HG02943 (cell line): ENCODE measurements around the gene SLC2A4RG.
"Not testable (repeated sequence)": the region's sequence is repeated elsewhere in the genome, so short reads cannot be mapped to it uniquely, and the experiment has no call there.

Experiments
- ATAC-seq: cut with Tn5 transposase; IDR thresholded peaks from one replicate; pipeline ENCODE4 v1.9.1; 2021; ENCODE audit warnings: mild to moderate bottlenecking, low read depth, moderate library complexity; ENCODE audit not compliant: unreplicated experiment

The SLC2A4RG gene

GRCh38 chr20:63711085-63711645, 28.4 kb upstream of the SLC2A4RG start:
- ATAC-seq: no peak

GRCh38 chr20:63712191-63712590, 27.4 kb upstream of the SLC2A4RG start:
- no peak for ATAC-seq

DNA sequence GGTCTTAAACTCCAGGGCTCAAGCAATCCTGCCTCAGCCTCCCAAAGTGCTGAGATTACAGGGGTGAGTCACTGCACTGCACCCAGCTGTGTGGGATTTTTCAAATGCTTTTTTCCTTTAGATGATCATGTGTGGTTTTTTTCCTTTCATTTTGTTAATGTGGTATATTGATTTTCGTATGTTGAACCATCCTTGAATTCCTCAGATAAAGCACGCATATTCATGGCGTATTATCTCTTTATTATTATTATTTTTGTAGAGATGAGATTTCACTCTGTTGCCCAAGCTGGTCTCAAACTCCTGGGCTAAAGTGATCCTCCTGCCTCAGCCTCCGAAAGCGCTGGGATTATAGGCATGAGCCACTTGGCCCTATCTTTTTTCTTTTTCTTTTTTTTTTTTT, 24.7 kb upstream of the SLC2A4RG start:
- no peak for ATAC-seq

GRCh38 chr20:63718996-63719395, 20.6 kb upstream of the SLC2A4RG start:
- no peak for ATAC-seq

DNA sequence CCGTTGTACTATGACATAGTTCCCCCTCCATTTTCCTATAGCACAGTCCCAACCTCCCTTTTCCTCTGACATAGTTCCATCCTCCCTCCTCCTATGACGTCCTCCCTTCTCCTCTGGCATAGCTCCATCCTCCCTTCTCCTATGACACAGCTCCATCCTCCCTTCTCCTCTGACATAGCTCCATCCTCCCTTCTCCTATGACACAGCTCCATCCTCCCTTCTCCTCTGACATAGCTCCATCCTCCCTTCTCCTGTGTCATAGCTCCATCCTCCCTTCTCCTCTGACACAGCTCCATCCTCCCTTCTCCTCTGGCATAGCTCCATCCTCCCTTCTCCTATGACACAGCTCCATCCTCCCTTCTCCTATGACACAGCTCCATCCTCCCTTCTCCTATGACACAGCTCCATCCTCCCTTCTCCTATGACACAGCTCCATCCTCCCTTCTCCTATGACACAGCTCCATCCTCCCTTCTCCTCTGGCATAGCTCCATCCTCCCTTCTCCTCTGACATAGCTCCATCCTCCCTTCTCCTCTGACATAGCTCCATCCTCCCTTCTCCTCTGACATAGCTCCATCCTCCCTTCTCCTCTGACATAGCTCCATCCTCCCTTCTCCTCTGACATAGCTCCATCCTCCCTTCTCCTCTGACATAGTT, 16.5 kb upstream of the SLC2A4RG start:
- ATAC-seq: not testable (repeated sequence)

DNA sequence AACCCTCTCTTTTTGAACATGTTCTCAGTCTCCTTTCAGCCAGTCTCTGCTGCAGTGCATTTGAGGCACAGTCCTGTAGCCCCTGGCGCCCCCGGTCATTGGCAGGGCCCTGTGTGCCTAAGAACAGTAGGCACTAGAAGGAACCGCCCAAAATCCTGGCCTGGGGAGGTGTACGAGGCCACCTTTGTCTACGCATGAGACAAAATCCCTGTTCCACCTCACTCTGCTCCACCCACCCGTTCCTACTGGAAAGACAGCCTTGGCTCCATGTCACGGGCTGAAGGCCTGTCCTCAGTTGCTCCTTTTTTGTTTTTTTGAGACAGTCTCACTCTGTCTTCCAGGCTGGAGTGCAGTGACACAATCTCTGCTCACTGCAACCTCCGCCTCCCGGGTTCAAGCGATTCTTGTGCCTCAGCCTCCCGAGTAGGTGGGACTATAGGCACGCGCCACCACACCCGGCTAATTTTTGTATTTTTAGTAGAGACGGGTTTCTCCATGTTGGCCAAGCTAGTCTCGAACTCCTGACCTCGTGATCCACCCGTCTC, 9.3 kb upstream of the SLC2A4RG start:
- not testable (repeated sequence) for ATAC-seq

- no peak for ATAC-seq
These were observed 8.2 kb upstream of the SLC2A4RG start for GRCh38 chr20:63731410-63731809.

GRCh38 chr20:63732118-63733095, 7.2 kb upstream of the SLC2A4RG start:
- ATAC-seq: no peak

GRCh38 chr20:63733117-63733516, 6.5 kb upstream of the SLC2A4RG start:
- no peak for ATAC-seq

- ATAC-seq: no peak
These were observed 5.9 kb upstream of the SLC2A4RG start for GRCh38 chr20:63733579-63734081.

- ATAC-seq: no peak
These were observed 5.2 kb upstream of the SLC2A4RG start for GRCh38 chr20:63734111-63734945.

GRCh38 chr20:63734946-63735858, 4.4 kb upstream of the SLC2A4RG start:
- ATAC-seq: no peak

DNA sequence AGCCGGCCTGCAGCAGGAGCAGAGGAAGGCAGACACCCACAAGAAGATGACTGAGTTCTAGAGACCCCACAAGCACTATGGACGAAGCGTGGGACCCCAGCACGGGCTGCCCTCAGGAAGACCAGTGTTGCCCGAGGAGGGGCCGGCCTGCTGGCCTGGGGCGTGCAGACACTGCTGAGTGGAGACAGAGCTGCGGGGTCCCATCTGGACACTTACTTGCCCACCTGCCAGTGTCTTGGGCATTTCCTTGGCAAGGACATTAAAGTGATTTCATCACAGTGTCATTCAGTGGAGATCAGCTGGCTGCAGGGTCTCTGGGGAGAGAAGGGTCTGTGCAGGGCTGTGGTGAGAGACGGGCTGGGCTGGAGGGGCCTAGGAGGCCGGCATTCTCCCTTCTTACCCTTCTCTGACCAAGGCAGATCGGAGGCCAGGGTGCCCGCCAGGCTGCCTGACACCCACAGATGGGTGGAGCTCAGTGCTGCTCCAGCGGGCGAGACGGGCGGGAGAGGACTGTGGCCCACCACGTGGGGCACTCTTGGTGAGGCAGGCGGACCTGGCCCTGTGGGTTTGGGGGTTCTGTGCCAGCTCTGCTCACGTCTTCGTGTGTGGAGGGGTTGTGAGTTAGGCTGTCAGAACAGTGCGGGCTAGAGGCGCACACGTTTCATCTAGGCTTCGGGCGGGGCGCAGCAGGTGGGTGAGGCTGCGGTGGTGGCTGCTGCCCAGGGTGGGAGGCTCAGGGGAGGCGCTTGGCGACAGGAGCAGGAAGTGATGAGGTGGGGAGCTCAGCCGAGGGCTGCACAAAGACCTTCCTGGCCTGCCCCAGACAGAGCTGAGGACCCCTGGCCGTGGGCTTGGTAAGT, 3.5 kb upstream of the SLC2A4RG start, which contains the start of gene LIME1:
LIME1 (plus strand) TSS at position 806 of the 860 bp plus-strand sequence. CDS start 886 bp downstream, outside the sequence.
- no peak for ATAC-seq

DNA sequence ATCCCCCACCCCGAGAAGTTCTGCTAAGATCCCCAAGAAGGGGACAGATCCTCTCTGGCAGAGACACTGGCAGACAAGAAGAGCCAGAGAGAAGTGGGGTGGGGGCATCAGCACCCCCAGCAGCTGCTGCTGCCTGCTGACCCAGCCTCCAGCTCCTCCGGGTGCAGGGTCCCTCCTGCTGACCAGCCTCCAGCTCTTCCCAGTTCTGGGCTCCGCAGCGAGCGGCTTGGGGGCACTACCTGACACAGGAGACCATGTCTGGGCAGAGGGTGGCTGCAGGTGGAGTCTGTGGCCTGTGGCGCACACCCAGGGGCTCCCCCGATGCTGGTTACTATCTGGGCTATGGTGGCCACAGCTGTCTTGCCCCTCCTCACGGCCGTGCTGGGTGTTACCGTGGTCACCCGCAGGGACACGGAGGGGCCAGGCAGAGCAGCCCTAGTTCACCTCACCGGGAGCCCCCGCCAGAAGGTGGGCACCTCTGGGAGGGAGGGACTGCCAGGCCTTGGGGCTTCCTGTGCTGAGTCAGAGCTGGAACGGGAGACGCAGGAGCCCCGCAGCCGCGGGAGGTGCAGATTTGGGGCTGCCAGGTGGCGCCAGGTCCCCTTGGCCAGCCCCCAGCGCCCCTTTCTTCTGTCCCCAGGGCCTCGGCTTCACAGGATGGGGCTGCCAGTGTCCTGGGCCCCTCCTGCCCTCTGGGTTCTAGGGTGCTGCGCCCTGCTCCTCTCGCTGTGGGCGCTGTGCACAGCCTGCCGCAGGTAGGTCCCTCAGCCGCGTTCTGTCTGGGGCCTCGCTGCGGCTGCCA, 2.5 kb upstream of the SLC2A4RG start:
- ATAC-seq: no peak

GRCh38 chr20:63737695-63737944, 2.0 kb upstream of the SLC2A4RG start:
- ATAC-seq: no peak

DNA sequence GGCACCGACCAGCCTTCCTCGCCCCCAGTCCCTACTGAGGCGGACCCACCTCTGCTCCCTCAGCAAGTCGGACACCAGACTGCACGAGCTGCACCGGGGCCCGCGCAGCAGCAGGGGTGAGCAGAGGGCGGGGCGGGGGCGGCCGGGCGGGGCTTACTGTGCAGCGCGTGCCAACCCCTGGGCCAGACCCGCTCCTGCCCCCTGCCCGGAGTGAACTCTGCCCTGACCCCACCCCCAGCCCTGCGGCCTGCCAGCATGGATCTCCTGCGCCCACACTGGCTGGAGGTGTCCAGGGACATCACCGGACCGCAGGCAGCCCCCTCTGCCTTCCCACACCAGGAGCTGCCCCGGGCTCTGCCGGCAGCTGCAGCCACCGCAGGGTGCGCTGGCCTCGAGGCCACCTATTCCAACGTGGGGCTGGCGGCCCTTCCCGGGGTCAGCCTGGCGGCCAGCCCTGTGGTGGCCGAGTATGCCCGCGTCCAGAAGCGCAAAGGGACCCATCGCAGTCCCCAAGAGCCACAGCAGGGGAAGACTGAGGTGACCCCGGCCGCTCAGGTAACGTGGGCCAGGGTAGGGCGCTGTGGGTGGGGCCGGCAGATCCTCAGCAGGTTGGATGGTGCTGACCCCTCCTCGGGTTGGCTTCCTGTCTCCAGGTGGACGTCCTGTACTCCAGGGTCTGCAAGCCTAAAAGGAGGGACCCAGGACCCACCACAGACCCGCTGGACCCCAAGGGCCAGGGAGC, 1.5 kb upstream of the SLC2A4RG start:
- no peak for ATAC-seq

DNA sequence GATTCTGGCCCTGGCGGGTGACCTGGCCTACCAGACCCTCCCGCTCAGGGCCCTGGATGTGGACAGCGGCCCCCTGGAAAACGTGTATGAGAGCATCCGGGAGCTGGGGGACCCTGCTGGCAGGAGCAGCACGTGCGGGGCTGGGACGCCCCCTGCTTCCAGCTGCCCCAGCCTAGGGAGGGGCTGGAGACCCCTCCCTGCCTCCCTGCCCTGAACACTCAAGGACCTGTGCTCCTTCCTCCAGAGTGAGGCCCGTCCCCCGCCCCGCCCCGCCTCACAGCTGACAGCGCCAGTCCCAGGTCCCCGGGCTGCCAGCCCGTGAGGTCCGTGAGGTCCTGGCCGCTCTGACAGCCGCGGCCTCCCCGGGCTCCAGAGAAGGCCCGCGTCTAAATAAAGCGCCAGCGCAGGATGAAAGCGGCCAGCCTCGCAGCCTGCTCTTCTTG, 868 bp upstream of the SLC2A4RG start:
- no peak for ATAC-seq
